Breast epithelium (tissue), 4 donors: ENCODE measurements around the gene PWWP2B. TPM values are rescaled to one million over a fixed set of nuclear protein-coding genes. Genes with fewer than 3 reads are reported as not detected.
A peak's percentile ranks its signal among the peaks of the same experiment; 100 is the strongest.

ENCODE experiments used
- DNase-seq, 2 donors: peaks; one replicate each; pipeline ENCODE4 v3.0.0-alpha.2; 2019; ENCODE audit warnings: low spot score in 2 of 2
- H3K27ac ChIP-seq, 2 donors: fragments of 200-600 bp; sonication (generic) in 1 of 2; one replicate each; pipeline ENCODE4 v1.5.1; 2016 to 2019; ENCODE audit warnings: mild to moderate bottlenecking in 1 of 2
- H3K27me3 ChIP-seq, 2 donors: fragments of 200-600 bp; sonication (generic) in 1 of 2; one replicate each; pipeline versions ENCODE4 v1.5.1 to v1.6.0; 2017 to 2019; ENCODE audit warnings: control low read depth in 1 of 2, mild to moderate bottlenecking in 1 of 2
- H3K36me3 ChIP-seq: fragments of 200-600 bp; one replicate; pipeline ENCODE4 v1.5.1; 2019
- H3K4me1 ChIP-seq, 2 donors: fragments of 200-600 bp; sonication (generic); one replicate each; pipeline ENCODE4 v1.5.1; 2016 to 2019; ENCODE audit warnings: control low read depth in 1 of 2
- H3K4me3 ChIP-seq, 3 donors: fragments of 200-600 bp; sonication (generic); 1 replicate in 2 of 3; 2 replicates in 1 of 3; pipeline ENCODE4 v1.5.1; 2016 to 2019; ENCODE audit warnings: mild to moderate bottlenecking in 3 of 3, moderate library complexity in 2 of 3
- H3K9me3 ChIP-seq, 2 donors: fragments of 200-600 bp; sonication (generic) in 1 of 2; one replicate each; pipeline ENCODE4 v1.5.1; 2016 to 2019; ENCODE audit warnings: control low read depth in 1 of 2
- CTCF ChIP-seq, 3 donors: fragments of 450-650 bp; IDR thresholded peaks; one replicate each; pipeline ENCODE4 v1.5.1; 2016 to 2017; ENCODE audit warnings: antibody characterized with exemption in 3 of 3, mild to moderate bottlenecking in 3 of 3, moderate library complexity in 3 of 3
- POLR2A ChIP-seq: fragments of 450-650 bp; IDR thresholded peaks from one replicate; pipeline ENCODE4 v1.6.1; 2016; ENCODE audit warnings: antibody characterized with exemption, mild to moderate bottlenecking, moderate library complexity
- POLR2AphosphoS5 ChIP-seq, 3 donors: sonication (generic); formaldehyde crosslinking; IDR thresholded peaks; one replicate each; pipeline ENCODE4 v1.6.1; 2017; ENCODE audit warnings: antibody characterized with exemption in 3 of 3
- intact Hi-C: fragments of 100-400 bp; cut with DNase I; formaldehyde crosslinking; loops from one replicate; pipeline ENCODE4 v1.15.1; 2023; ENCODE audit warnings: low total_unique reads
- total RNA-seq, 3 donors: library from RNA; depleted of rRNA; stranded (reverse); fragments of >200 nt; gene quantifications; one replicate each; pipeline ENCODE4 v1.1.0, GENCODE V29; 2016

PWWP2B gene
- total RNA-seq, 3 donors from 2014 or later: 10.7 to 15.5 (median 13.4) TPM

- no peaks in the 10 kb centered on the region for H3K9me3 ChIP-seq
- no peak for DNase-seq
- H3K27ac ChIP-seq: peak overlapping the region; percentile 92 to 97
- H3K4me1 ChIP-seq: peaks cover 9 to 10% of the 10 kb centered on the region in 2 donors
- intact Hi-C loops: no loop called here
- H3K27me3 ChIP-seq: no peaks in the 10 kb centered on the region
- H3K4me3 ChIP-seq: peak overlapping the region; percentile 83 to 96 (median 84)
- no peaks in the 10 kb centered on the region for H3K36me3 ChIP-seq
- TF ChIP-seq POLR2A (no peak), CTCF (IDR thresholded peaks at IDR 0.05) (peak in 1 of 3 donors; percentile 12), POLR2AphosphoS5 (IDR thresholded peaks at IDR 0.05) (peak in 1 of 3 donors; percentile 11)
These were observed 918 bp downstream of the PWWP2B start for GRCh38 chr10:132397671-132398565.

GRCh38 chr10:132398566-132398991 is 1.6 kb downstream of the PWWP2B start:
- Histone ChIP-seq H3K36me3 (no peaks in the 10 kb centered on the region), H3K27ac (peak overlapping the region in 1 of 2 donors; percentile 92), H3K4me3 (peak overlapping the region; percentile 83 to 96 (median 84)), H3K9me3 (no peaks in the 10 kb centered on the region), H3K27me3 (no peaks in the 10 kb centered on the region), H3K4me1 (peaks cover 9 to 10% of the 10 kb centered on the region in 2 donors)
- intact Hi-C loops: no loop called here
- no peak for DNase-seq
- no peak for TF ChIP-seq CTCF (IDR thresholded peaks at IDR 0.05)
- no peak for TF ChIP-seq POLR2AphosphoS5 (IDR thresholded peaks at IDR 0.05)
- TF ChIP-seq POLR2A: no peak

- intact Hi-C loops: no loop called here
- peaks cover 9 to 10% of the 10 kb centered on the region in 2 donors for H3K4me1 ChIP-seq
- H3K36me3 ChIP-seq: no peaks in the 10 kb centered on the region
- no peak overlapping the region for H3K4me3 ChIP-seq
- no peaks in the 10 kb centered on the region for H3K9me3 ChIP-seq
- TF ChIP-seq POLR2AphosphoS5 (IDR thresholded peaks at IDR 0.05) (no peak), CTCF (IDR thresholded peaks at IDR 0.05) (no peak), POLR2A (no peak)
- no peak for DNase-seq
- H3K27ac ChIP-seq: peak overlapping the region in 1 of 2 donors; percentile 64
- no peaks in the 10 kb centered on the region for H3K27me3 ChIP-seq
These were observed 2.4 kb downstream of the PWWP2B start for GRCh38 chr10:132399117-132400035.

- Histone ChIP-seq H3K36me3 (no peaks in the 10 kb centered on the region), H3K4me1 (peaks cover 9 to 10% of the 10 kb centered on the region in 2 donors), H3K9me3 (no peaks in the 10 kb centered on the region), H3K27ac (peak overlapping the region in 1 of 2 donors; percentile 64), H3K4me3 (no peak overlapping the region), H3K27me3 (no peaks in the 10 kb centered on the region)
- TF ChIP-seq POLR2A: no peak
- no peak for TF ChIP-seq POLR2AphosphoS5 (IDR thresholded peaks at IDR 0.05)
- TF ChIP-seq CTCF (IDR thresholded peaks at IDR 0.05): no peak
- no peak for DNase-seq
- intact Hi-C loops: no loop called here
These were observed 3.1 kb downstream of the PWWP2B start for GRCh38 chr10:132400041-132400546.
